NCI-H510A treated with DMSO at 0.1 percent for 48 hours (cell line): ENCODE data around the gene SCAMP5.

Experiments
- DNase-seq: peaks from one replicate; lab custom pipeline; 2025; lab: John Stamatoyannopoulos, UW

Gene SCAMP5

DNA sequence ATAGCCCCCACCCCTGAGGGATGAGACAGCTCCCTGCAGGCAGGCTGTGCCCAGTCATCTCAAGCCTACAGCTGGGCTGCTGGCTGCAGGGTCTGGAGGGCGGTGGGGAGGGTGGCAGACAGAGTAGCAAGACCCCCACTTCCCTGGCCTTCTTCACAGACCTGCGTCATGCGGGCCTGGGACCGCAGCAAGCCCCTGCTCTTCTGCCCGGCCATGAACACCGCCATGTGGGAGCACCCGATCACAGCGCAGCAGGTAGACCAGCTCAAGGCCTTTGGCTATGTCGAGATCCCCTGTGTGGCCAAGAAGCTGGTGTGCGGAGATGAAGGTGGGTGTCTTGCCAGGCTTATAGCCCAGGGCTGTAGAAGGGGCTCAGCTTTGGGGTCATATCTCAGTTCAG lies 53.0 kb downstream of the SCAMP5 start:
- DNase-seq, result no peak

DNA sequence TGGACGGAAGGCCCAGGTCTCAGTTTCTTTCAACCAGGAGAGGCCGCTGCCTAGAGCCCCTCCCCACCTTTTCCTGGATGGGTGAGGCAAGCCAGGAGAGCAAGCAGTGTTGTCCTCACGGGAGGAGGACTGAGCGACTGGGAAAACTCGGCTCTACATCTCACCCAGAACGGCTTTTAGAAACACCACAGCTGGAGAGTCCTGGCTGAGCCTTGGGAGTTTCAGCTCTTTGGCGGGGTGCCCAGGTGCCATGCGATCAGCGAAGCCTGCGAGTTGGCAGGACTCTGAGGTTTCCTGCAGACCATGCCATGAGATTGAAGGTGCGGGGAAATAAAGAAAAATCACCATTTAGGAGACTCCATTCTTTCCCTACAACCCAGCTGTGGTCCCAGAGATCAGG lies 54.0 kb downstream of the SCAMP5 start:
- DNase-seq, result no peak

DNA sequence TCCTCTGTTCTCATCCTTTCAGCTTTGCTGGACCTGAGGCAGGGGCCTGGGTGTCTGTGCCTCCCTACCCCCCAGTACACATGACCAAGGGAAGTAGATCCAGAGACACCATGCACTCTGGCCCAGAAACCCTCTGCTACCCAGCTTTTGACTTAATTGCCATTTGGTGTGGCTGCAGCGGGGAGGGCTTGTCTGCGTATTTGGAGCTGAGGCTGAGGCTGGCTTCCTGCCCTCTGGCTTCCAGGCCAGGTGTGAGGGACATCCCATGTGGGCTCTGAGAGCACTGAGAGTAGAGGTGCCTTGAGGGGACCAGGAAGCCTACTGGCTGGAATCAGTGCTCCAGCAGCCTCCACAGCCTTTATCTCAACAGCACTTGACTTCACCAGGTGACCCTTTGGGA lies 54.9 kb downstream of the SCAMP5 start:
- DNase-seq, result no peak

DNA sequence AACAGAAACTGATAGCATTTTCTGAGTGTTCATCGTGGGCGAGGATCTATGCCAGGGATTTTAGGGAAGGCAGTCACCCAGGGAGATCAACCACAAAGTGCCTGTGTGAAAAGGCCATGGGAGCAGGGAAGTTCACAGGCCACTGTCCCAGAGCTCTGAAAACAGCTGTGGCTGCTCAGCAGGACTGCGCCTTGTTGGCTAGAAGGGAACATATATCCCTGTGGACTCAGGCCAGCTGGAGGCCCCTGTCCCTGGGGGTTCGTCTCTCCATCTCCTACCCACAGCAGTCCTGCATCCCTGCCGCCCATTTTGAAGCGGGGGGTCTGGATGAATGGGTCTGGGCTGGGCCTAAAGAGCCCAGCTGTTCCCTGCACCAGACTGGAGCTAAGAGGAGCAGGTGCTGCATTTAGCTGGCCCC lies 55.8 kb downstream of the SCAMP5 start:
- DNase-seq, result no peak

DNA sequence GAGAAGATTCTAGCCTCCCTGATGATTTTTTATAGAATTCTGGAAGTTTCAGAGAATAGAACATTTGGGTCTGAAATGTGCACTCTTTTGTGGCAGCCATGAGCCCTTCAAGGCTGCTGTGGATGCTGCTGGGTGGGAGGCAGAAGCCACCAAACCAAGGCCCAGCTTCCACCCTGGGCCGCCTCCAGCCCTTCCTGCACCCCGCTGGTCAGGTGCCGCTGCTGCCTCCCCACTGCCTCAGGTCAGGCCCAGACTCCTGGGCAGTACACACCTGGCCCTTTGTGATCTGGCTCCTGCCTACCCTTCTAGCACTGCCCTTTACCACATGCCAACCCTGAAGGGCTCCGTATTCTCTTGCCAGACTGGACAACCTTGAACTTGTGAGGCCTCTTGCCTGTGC lies 56.3 kb downstream of the SCAMP5 start:
- DNase-seq, result no peak

DNA sequence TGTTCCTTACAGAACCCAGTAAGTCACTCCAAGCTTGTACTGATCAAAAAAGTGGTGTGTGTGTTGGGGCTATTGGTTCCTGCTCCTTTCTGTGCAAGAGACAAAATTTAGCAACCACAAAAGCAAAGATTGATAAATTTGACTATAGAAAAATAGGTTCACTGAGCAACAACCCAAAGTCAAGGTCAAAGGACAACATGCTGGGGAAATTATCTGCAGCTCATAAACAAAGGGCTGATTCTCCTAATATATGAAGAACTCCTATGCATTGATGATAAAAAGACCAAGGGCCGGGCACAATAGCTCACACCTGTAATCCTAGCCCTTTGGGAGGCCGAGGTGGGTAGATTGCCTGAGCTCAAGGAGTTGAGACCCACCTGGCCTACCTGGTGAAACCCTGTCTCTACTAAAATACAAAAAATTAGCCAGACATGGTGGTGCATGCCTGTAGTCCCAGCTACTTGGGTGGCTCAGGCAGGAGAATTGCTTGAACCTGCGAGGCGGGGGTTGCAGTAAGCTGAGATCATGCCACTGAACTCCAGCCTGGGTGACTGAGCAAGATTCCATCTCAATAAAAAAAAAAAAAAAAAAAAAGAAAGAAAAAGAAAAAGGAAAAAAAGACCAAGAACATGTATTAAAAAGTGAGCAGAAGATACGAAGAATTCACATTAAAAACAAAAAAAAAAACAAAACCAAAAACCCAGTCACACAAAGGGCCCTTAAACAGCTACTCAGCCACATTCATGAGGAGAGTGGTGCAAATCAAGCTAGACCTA lies 57.8 kb downstream of the SCAMP5 start:
- DNase-seq, result no peak

DNA sequence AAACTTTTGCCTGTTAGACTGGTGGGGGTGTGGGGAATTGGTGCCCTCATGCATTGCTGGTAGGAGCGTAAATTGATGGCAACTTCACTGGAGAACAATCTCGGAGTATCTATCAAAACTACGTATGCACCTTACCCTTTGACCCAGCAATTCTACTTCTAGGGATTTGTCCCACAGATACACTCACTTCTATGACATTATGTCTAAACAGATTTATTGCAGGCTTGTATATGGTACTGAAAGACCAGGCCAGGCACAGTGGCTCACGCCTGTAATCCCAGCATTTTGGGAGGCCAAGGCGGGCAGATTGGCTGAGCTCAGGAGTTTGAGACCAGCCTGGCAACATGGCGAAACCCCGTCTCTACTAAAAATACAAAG lies 58.4 kb downstream of the SCAMP5 start:
- no peak for DNase-seq

DNA sequence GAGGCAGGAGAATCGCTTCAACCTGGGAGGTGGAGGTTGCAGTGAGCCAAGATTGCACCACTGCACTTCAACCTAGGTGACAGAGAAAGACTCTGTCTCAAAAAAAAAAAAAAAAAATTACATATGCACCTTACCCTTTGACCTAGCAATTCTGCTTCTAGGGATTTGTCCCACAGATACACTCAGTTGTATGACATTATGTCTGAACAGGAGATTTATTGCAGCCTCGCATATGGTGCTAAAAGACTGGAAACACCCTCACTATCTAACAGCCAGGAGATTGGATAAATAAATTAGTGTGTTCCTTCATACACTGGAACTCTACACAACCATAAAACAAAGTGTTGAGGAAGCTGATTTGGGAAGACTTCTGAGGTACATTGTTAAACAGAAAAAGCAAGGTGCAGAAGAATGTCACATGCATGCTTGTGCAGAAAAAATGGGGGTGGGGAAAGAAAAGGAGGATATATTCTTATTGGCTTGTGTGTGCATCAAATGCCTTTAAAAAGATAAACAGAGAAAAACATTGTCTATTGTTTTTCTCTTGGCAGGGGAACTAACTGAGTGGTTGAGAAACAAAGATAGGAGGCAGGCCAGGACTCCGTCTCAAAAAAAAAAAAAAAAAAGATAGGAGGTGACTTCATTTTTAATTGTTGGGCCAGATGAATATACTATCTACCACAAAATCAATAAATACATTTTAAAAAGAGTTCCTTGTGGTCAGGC lies 59.0 kb downstream of the SCAMP5 start:
- DNase-seq, result no peak

DNA sequence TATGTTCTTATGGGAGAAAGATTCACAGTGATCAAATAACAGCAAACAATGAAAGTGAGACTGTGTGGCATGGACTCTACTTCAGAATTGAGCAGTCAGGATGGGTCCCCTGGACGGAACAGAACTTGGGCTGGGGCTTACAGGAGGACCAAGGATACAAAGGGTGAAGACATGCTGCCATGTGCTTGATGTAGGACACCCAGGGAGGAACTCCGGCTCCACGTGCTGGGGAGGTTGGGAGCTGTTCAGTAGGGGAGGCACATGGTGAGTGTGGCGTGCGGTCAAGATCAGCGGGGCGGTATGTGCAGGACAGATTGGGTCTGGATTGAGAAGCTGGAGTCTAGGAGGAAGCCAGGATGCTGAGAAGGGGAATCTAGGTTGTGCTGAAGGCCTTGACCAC lies 60.7 kb downstream of the SCAMP5 start:
- DNase-seq, result no peak

DNA sequence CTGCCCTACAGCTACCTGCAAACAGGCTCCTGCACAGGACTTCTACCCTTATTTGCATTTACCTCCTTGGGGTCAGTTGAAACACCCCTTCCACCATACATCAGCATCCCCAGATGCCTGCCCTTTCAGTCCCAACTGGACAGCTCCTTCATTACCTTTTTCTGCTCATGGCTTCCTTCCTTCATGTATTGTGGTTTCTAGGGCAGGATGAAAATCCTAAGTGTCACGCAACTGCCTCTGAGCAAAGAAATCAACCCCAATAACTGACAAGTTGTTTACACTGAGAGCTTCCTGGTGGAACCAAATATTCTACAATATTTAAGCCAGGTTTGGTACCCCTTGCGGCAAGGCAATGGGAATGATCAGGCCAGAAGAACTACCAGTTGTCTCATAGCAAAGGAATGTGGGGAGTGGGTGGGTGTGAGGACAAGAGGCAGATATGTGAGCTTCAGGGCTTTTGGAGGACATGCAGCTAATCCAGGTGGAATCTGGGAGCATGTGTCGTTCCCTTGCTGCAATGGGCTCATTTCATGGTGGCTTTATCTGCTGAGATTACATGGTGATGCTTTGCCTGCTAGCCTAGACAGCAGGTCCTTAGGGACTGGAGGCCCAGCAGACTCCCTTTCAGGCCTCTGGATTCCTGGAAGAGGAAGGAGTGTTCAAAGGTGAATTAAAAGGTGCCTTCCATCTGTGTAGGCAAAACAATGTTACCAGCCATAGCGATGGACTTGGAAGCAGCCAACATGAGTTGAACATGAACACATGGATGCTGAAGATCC lies 63.0 kb downstream of the SCAMP5 start:
- DNase-seq, result no peak

DNA sequence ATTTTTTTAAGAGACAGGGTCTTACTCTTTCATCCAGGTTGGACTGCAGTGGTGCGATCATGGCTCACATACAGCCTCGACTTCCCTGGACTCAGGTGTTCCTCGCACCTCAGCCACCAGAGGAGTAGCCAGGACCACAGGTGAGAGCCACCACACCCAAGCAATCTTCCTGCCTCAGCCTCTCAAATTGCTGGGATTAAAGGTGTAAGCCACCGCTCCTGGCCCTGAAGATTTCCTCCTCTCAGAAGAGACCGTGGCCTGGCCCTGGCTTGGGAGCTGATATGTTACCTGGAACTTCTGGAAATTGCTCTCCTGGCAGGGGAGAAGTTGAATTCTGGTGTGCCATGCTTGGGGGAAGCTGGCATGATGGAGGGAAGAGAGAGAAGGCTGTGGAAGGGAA lies 64.2 kb downstream of the SCAMP5 start:
- no peak for DNase-seq

DNA sequence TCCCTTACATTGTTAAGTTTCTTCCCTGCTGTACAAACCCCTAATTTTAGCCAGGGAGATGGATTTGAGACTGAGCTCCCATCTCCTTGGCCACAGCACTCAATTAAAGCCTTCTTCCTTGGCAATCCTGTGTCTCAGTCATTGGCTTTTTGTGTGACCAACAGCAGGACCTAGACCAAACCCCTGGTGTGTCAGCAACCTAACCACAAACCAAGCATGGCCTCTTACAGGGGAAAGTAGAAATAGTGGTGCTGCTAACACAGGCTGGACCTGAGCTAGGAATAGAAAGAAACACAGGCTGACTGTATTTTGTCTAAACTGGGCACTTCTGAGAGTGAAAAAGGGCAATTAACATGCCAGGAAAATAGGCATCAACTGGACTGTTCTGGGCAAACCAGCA lies 65.9 kb downstream of the SCAMP5 start:
- DNase-seq, result no peak

DNA sequence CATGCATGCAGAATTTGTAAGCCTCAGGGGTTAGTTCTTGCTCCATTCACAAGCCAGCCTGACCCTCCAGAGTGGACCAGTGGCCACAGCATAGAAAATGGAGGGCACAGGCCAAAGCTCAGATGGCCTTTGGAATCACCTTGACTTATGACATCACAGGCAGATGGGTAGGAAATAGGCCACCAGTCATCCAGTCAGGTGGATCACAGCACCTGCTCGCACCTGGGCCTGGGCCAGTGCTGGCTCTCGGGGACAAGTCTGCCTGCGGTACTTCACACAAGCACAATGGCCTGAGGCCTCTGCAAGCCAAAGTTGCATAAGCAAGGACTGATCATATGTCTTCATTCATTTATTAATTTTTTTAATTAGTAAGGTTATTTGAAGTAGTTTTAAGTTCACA lies 67.3 kb downstream of the SCAMP5 start:
- DNase-seq, result no peak

DNA sequence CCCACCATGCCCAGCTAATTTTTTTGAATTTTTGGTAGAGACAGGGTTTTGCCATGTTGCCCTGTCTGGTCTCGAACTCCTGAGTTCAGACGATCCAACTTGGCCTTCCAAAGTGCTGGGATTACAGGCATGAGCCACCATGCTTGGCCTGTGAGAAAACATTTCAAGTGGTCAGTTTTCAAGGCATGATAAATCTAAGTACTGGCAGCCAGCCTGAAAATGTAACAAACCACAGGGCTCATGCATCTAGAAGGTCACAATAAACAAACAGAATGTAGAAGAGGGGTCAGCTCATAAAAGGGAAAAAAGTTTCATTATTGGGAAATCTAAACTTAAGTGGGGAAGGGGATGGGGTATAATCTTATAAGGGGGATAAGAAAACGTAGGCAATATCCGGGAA lies 68.0 kb downstream of the SCAMP5 start:
- no peak for DNase-seq

DNA sequence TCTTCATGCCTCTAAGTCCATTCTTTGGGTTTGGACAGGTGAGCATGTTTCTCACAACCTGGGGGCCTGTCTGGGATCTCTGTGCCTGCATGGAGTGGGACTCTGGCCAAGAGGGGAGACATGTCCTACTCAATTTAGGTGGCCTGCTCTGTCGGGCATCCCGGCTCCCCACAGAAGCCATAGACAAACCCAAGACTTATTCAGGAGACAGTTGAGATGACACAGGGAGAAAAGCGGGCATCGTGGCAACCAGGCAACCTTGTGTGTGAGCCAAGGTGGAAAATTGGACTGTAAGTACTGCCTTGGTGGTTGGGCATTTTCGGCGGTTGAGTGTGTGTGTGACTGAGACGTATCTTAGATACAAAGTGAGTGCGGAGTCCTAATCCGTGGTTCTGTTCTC lies 68.5 kb downstream of the SCAMP5 start:
- DNase-seq, result no peak

DNA sequence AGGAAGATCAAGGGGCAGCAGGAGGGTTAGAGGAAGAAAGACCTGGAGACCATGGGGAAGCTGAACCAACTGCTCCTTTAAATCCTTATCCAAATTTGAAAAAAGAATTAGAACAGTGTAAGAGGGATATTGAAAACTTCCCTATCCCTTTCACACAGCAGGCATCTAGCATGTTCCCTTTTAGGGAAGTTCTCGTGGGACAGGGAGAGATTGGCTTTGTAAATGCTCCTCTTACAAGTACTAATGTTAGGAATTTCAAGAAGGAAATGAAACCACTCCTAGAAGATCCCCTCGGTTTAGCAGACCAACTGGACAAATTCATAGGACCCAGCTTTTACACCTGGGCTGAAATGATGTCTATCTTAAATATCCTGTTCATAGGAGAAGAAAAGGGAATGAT lies 69.5 kb downstream of the SCAMP5 start:
- DNase-seq, result no peak

DNA sequence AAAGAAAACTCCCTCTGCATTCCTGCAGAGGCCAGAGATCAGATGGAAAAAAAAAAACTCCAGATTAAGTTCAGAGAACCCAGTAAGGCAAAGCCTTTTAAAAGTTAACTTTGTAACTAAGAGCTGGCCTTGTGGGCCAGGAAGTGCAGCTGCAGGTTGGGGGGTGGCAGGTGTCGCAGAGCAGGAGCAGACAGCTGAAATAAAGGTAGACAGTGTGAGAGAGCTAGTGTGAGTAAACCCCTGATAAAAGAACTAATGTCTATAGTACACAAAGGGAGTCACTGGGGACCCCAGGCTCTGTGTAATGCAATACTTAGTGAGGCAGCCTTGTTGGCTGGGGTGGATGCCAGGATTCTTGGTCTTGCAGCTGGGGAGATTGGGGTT lies 70.1 kb downstream of the SCAMP5 start:
- no peak for DNase-seq

DNA sequence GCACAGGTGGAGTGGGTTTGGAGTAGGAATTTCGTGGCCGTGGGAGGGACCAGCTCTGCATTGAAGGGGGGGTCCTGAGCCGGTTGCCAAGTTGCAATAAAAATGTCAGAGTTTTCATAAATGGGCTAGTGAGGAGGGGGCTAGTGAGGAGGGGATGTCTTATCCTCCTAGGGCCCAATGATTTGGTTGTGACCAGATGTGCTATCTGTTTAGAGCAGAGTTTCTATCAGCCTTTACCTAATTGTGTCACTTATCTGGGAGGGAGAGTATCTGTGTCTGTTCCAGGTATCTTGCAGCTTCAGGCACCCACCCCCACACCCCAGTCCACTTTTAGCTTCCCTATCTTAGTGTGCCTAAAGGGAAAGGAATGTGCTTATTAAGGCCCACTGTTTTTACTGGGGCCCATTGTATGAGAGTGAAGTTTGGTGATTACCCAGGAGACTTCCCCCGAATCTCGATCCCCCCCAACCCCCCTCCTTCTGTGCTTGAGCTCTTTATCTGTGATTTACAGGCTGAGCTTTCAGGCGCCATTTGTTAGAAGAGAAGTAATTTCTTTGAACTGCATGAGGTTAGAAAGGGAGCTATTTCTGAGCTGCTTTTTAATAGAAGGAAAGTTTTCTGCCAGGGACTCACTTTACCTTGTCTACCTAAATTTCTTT lies 70.6 kb downstream of the SCAMP5 start:
- DNase-seq, result no peak

DNA sequence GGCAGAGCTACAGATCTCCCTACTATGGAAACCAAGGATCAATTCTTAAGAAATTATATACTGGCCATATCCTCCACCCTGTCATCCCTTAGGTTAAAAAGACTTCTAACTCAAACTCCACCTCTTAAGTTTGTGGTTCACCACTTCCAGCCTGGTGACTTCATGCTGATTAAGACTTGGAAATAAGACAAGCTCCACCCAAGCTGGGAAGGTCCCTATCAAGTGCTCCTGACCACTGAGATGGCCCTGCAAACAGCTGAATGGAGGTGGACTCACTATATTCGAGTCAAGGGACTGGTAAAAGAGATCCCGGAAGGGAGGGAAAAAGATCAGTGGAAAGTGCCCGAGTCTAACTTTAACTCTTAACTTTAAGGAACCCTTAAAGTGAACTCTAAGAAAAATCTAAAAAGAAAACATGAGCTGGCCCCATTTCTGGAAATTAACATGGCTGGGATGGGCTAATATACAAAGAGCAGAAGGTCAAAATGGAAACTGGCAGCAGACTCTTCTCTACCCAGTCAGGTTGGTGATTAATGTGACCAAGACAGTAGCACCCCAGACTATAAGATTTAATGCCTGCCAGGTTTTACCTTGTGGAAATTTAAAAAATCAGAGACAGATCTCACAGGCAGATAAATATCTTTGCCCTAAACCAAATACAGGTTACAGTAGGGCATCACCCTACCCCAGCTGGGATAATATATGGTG lies 71.9 kb downstream of the SCAMP5 start:
- no peak for DNase-seq

DNA sequence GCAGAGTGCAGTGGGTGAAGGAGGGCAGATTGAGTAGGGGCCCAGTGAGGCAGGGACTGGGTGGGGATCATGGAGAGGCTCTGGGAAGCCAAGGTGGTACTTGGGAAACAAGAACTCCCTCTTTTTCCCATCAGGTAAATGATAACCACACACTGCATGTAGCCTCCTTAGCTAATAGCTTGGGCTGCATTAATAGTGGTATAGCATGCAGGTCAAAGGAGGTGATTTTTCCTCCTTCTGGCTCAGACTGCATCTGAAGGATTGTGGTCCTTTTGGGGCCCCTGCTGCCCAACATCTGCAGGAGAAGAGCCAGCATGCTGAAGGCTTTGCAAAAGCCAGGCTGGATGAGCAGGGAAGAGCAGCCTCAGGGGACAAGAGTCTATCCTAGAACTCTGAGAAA lies 73.4 kb downstream of the SCAMP5 start:
- no peak for DNase-seq

DNA sequence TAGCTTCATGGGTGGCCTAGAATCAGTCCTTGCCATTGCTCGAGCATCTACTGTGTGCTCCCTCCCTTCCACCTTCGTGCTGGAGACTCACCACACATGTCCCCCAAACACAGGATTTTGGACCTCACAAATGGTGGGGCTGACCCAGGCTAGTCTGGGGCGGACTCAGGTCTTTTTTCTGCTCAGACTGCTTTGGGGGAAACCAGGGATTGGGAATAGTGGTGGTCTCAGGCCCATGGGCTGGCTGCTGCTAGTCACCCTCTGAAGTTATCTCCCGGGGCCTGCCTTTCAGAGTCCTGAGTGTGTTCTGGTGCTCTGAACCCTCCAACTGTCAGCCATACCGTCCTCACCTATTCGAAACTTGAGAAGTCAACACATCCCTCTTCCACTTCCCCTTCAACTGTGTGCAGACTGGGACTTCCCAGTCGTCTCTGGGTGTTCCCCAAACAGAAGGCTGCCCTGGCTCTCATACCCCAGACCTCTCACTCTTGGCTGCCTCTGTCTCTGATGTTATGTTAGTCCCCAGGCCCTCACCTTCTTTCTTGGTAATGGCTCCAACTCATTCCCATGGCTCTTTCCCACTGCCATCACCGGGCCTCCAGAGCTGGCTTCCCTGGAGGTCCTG lies 74.0 kb downstream of the SCAMP5 start:
- DNase-seq, result no peak
